C1 segment of cervical spinal cord (tissue), 14 donors: ENCODE measurements around the gene KRTAP4-5.
"Not testable (repeated sequence)": the region's sequence is repeated elsewhere in the genome, so short reads cannot be mapped to it uniquely, and the experiment has no call there.

Experiments used
- DNase-seq, 14 donors: peaks; one replicate each; lab custom pipeline; 2025; lab: John Stamatoyannopoulos, UW

The KRTAP4-5 gene

DNA sequence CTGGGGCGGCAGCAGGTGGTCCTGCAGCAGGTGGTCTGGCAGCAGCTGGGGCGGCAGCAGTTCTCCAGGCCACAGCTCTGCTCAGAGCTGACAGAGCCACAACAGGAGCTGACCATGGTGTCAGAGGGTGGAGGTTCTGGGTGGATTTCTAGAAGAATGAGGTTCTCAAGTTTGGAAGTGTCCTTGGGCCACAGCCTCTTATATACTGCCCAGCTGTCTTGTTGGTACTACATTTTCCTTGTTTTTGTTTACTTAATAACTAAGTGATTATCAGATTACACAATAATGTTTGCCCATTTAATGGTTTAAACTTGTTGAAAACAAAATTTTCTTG lies at the start of gene KRTAP4-5:
KRTAP4-5 (minus strand) TSS at position 174 of the 334 bp plus-strand sequence; CDS start at position 116, 58 bp downstream.
- no peak for DNase-seq

- DNase-seq, result no peak
These were observed 46.4 kb upstream of the KRTAP4-5 start for GRCh38 chr17:41196068-41196467.

DNA sequence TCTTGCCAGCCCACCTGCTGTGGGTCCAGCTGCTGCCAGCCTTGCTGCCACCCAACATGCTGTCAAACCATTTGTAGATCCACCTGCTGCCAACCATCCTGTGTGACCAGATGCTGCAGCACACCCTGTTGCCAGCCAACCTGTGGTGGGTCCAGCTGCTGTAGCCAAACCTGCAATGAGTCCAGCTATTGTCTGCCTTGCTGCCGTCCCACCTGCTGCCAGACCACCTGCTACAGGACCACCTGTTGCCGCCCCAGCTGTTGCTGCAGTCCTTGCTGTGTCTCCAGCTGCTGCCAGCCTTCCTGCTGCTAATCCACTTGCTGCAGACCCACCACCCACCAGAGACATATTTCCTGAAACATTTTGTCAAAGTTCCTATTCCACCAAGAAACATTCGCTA lies 40.7 kb upstream of the KRTAP4-5 start:
- no peak for DNase-seq

GRCh38 chr17:41189837-41190318 lies 40.3 kb upstream of the KRTAP4-5 start, which contains the start of gene KRTAP9-1:
TSS of gene KRTAP9-1 (plus strand) at chr17:41189887. CDS start at chr17:41189887, 0 bp downstream.
- not testable (repeated sequence) for DNase-seq

DNA sequence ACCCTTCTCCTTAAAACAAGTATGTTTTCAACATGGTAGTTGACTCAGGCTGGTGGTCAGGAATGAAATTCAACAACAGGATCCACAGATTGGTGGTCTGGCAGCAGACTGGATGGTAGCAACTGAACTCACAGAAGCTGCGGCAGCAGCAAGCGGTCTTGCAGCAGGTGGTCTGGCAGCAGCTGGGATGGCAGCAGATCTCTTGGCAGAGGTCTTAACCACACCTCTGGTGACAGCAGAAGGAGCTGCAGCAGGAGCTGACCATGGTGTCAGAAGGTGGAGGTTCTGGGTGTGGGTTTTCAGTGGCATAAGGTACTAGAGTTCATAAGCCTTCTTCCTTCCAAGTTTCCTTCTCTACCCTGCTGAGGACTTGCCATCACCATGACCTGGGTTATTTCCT lies 37.2 kb upstream of the KRTAP4-5 start:
- no peak for DNase-seq

GRCh38 chr17:41185001-41185400 lies 35.4 kb upstream of the KRTAP4-5 start:
- DNase-seq, result no peak

DNA sequence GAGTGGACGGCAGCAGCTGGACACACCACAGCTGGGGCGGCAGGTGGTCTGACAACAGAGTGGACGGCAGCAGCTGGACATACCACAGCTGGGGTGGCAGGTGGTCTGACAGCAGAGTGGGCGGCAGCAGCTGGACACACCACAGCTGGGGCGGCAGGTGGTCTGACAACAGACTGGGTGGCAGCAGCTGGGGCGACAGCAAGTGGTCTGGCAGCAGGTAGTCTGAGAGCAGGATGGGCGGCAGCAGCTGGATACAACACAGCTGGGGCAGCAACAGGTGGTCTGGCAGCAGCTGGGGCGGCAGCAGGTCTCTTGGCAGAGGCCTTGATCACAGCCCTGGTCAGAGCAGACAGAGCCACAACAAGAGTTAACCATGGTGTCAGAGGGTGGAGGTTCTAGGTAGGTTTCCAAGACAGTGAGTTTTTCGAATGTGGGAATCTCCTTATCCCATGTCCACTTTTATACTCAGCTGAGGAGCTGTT lies 34.9 kb upstream of the KRTAP4-5 start, which contains the start of gene KRTAP4-1:
KRTAP4-1 (minus strand) TSS at position 432 of the 482 bp plus-strand sequence; CDS start at position 375, 57 bp downstream.
- no peak for DNase-seq

DNA sequence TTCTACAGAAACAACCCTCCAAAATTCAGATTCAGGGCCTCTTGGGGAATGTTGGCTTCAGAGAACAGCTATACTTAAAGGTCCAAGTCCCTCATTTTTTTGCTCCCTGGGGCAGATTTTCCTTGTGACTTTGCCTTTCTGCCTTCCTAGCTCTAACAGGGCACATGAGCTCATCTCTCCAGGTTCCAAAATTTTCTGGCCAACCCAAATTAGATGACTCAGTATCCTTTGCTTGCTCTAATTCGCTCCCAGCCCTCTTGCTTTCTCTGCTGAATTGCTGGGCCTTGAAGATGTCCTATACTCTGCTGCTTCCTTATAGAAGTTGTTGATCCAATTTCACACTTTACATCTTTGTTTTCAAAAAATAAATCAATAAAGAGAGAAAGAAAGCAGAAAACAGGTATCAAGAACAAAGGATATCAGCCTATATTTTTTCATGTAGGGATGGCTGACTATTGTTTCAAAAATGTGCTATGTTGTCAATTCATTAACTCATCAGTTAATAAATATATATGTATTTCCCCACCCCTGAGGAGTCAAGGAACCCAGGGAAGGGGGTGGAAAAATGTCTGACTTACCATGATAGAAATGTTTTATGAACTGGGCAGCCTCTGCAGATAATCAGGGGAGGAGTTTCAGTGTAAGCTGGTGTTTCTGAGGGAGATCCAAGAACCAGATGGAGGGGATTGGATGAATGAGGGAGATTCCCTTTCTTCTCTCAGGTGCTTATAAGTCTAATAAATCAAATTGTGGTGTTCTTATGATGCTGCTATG lies 29.4 kb upstream of the KRTAP4-5 start:
- DNase-seq, result no peak

- no peak for DNase-seq
These were observed 28.7 kb upstream of the KRTAP4-5 start for GRCh38 chr17:41178341-41178740.

GRCh38 chr17:41177727-41178271 lies 28.2 kb upstream of the KRTAP4-5 start, which contains the start of gene KRTAP4-2:
TSS of gene KRTAP4-2 (minus strand) at chr17:41178221. CDS start at chr17:41178164, 57 bp downstream.
- no peak for DNase-seq

DNA sequence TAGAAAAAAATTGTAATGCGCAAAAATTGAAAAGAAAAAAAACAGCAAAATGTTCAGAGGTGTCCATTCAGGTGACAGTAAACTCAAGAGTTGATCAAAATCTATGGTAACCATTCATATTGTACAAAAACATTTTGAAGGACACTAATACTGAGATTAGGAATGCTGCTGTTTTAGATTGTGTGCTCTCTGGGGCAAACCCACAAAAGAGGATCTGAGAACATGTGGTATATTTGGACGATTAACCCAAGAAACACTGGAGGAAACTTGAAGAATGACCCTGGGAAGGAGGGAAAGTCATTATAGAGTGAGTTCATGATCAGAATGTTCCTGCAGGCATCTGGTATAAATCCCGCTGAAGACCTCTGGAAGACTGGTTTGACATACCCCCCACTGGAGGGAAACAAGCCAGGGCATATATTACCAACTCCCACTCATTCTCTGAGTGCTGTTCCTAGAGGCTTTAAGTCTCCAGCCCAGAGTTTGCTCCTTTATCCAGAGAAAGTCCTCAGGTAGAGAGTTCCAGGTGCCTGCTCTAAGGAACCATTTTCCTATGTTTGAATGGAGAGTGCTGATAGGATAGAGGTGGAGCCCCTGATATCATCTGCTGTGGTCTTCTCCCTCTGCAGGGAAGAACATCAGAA lies 27.2 kb upstream of the KRTAP4-5 start:
- DNase-seq, result no peak

DNA sequence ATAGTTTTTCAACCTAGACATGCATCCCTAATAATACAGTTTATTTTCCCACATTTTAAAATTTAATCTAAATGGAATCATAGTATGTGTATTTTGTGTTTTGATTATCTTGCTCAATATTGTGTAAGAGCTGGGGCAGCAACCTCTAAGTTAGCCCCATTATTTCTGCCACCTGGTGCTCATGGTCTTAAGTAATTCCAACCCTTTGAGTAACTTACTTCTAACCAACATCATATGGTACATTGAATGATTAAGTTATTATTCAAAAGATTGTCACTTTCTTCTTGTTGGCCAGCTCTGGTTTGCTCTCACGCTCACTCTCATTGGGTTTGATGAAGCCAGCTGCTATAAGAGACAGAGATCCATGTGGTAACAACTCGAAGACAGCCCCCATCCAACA lies 22.3 kb upstream of the KRTAP4-5 start:
- no peak for DNase-seq

- no peak for DNase-seq
These were observed 18.5 kb upstream of the KRTAP4-5 start, which contains the start of gene KRTAP4-3 for GRCh38 chr17:41168121-41168520. TSS of gene KRTAP4-3 (minus strand) at chr17:41168221. CDS start at chr17:41168172, 49 bp downstream.

DNA sequence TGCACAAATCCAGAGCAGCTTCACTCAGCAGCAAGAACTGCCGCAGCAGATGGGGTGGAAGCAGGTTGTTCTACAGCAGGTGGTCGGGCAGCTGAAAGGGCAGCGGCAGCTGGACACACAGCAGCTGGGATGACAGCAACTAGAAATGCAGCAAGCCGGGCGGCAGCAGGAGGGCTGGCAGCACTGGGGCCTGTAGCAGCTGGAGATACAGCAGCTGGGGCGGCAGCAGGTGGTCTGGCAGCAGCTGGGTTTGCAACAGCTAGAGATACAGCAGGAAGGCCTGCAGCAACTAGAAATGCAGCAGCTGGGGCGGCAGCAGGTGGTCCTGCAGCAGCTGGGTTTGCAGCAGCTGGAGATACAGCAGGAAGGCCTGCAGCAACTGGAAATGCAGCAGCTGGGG lies 17.9 kb upstream of the KRTAP4-5 start:
- DNase-seq, result no peak

GRCh38 chr17:41163828-41164227 lies 14.2 kb upstream of the KRTAP4-5 start:
- no peak for DNase-seq

- DNase-seq, result no peak
These were observed 11.0 kb upstream of the KRTAP4-5 start, which contains the start of gene KRTAP4-4 for GRCh38 chr17:41160648-41161047. TSS of gene KRTAP4-4 (minus strand) at chr17:41160748. CDS start at chr17:41160691, 57 bp downstream.

GRCh38 chr17:41160190-41160589 lies 10.6 kb upstream of the KRTAP4-5 start:
- DNase-seq, result not testable (repeated sequence)

- DNase-seq, result peak in 3 of 14 donors; percentile 0 to 10 (median 6)
These were observed 4.2 kb upstream of the KRTAP4-5 start for GRCh38 chr17:41153856-41154255.

DNA sequence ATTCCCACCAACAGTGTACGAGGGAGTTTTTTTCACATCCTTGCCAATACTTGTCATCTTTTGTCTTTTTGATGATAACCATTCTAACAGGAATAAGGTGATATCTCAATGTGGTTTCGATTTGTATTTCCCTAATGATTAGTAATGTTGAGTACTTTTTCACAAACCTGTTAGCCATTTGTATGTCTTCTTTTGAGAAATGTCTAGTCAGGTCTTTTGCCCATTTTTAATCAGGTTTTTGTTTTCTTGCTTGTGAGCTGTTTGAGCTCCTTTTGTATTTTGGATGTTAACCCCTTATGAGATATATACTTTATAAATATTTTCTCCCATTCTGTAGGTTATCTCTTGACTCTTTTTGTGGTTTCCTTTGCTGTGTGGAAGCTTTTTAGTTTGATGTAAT lies 1.9 kb upstream of the KRTAP4-5 start:
- DNase-seq, result no peak

DNA sequence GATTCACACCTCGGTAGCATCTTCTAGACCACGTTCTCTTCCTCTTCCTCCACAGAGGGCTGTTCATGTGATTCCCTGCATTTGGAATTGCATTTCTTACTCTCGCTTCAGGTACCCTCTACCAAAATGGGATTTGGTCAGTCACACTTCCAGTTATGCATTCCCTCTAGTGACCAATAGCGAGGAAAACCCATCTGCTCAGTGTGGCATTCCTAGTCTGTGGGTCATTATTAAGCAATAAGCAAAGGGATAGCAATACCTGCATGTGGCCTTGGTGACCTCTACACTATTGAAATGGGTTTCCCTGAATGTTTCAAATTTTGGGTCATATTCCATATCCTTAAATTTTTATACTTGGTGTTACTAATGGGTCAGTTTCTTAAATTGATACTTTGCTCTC lies 401 bp upstream of the KRTAP4-5 start:
- DNase-seq, result no peak

- not testable (repeated sequence) for DNase-seq
These were observed 514 bp downstream of the KRTAP4-5 start for GRCh38 chr17:41148971-41149651.
